ENCODE results near the gene CHN1. TPM values are rescaled to one million over a fixed set of nuclear protein-coding genes. Genes with fewer than 3 reads are reported as not detected.

Gene CHN1
- total RNA-seq, 1 donor from 2014 or later = 9.2 TPM

DNA sequence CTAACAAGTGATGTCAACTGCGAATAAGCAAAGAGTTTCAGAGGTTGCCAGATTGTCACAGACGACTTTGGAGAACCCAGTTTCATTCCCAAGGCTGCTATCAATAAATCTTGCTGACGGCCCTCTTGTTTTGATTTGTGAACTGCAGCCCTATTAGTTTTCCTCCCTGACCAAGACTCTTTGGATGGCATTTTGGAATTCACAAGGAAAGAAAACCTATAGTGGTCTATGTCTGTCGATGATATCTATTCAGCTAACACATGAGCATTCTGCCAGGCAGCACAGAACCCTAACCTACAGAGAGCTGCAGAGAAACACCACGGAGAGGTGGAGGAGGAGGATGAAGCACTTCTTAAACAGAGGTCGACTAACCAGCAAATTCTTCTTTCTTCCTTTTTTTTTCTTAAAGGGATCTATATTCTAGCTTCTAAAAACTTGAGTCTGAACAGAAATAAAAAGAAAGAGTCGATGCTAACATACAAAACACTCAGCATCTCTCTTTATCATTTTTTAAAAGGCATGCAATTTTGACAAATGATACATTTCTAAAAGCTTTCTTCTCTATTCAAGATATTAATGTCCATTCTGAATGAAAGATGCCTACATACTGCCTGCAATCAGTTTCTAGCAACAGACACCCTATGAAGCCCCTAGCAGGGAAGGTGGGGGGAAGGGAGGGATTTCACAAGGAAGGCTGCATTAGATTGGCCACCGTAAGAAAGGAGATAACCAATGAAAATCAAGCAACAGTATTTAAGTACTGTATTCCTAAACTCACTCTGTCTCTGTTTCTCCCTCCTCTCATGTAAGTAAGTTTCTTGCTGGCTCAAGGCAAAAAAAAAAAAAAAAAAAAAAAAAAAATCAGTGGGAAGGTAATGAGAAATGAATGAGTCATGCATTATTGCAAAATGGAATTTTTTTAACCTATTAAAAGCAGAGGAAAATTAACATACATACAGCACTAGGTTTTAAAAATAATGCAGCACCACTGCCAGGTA, 157.9 kb downstream of the CHN1 start:
- intact Hi-C loops (cut with DNase I) = no loop called here
- DNase-seq = no peak
- peak; percentile 93 for ATAC-seq (ENCODE audit: poor library complexity)

DNA sequence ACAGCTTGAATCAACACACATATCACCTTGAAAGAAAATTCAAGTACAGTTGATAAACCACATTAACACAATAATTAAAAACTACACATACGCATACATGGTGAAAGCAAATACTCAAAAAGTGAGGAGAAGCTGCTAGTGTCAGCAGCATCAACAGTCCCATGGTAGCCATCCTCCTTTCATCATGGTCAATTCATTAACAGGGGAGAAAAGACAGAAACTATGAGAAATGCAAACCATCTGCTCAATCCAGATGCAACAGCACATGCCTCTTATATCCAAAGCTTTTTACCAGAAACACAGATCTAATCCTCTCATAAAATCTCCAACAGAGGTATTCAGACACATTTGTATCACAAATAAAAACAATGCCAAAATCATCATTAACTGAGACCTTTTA, 159.0 kb downstream of the CHN1 start:
- DNase-seq = no peak
- intact Hi-C loops (cut with DNase I) = no loop called here
- ATAC-seq (ENCODE audit: poor library complexity) = no peak

DNA sequence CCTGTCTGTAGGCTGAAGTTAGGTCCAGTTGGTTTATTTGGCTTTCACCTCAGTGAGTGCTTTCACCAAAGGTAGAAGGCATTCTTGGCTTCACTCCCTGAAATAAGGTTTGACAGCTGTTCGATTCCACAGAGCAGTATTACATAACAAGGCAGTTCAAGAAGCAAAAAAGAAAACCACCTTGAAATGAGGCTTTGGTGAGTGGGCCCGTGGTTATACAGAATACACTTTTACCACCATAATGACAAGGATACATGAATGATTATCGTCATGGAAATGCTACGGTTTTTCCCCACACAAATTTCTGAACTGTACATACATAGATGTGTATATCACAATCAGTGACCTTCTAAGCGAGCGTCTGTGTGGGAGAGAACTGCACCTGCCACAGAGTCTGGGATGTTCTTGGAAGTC, 160.9 kb downstream of the CHN1 start:
- ATAC-seq (ENCODE audit: poor library complexity) (no peak), DNase-seq (no peak)
- intact Hi-C loops (cut with DNase I) = no loop called here

DNA sequence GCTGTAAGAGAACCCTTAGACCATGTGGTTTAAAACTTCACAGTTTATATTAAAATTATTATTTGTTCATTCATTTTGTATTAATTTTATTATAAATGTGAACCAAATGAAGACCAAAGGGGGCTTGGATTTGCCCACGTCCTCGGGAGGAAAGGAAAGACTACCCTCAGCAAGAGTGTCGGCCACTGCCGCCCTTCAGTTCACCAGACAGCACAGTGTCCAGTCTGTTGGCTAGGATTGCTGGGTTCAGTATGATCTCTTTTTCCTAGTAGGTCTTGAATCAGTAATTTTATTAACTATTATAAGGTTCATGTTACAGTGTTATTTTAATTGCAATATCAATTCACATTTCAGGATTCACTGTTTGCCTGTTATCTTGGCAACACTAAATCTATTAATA, 162.7 kb downstream of the CHN1 start:
- ATAC-seq (ENCODE audit: poor library complexity) = no peak
- intact Hi-C loops (cut with DNase I) = no loop called here
- no peak for DNase-seq

DNA sequence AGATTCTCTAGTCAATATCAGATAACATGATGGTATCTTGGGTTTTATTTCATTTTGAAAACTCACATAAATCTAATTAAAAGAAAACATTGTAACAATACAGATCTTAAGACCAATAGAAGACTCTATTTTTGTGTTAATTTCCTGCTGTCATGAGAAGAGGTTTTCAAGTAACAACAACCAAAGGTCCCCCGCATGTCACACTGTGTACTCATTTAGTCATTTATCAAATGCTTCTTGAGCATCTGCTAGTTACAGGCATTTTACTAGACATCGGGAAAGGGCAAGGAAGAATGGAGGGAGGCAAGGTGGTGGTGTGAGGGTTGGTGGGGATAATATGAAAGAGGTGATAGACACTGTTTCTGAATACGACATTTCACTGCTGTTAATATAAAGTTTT, 163.2 kb downstream of the CHN1 start:
- ATAC-seq (ENCODE audit: poor library complexity) (no peak), DNase-seq (no peak)
- intact Hi-C loops (cut with DNase I) = no loop called here

DNA sequence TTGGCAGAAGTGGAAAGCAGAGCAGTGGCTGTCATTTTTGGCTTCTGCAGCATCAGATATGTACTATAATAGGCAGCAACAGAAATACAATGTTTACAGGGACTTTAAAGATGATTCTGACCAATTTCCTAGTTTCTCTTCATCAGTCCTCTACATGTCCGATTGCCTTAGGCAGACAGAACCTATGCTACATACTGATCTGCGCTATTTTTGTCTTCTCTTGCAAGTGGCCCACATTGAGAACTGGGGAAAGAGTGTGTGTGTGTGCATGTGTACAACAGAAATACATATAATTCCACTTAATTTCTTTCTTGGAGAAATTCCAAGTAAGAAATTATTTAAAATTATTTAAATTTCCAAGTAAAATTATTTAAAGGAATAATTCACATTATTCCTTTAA, 163.8 kb downstream of the CHN1 start:
- no peak for DNase-seq
- intact Hi-C loops (cut with DNase I) = no loop called here
- no peak for ATAC-seq (ENCODE audit: poor library complexity)

DNA sequence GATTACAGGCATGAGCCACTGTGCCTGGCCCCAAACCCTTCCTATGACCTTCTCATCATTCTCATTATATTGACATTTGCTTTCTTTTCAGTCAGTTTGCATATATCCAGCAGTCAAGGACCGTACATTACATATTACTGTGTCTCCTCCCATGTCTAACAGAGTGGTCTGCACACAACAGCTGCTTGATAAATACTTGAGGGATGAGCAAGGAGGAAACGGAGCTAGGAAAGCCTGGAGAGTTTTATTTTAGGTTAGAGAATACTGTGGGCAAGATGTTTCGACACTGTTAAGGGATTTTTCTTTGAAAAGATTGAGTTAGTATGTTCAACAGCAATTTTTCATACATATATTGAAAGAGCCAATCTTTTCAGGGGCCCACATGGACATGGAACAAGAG, 164.7 kb downstream of the CHN1 start:
- no peak for ATAC-seq (ENCODE audit: poor library complexity)
- DNase-seq = no peak
- intact Hi-C loops (cut with DNase I) = no loop called here

DNA sequence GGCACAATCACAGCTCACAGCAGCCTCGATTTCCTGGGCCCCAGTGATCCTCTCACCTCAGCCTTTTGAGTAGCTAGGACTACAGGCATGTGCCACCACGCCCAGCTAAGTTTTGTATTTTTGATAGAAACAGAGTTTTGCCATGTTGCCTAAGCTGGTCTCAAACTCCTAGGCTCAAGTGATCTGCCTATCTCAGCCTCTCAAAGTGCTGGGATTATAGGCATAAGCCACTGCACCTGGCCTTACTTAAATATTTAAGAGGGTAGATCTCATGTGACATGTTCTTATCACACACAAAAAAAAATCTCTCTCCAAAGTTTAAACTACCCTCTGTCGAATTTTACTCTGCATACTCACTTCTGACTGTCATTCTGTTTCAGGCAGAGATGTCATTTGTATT, 165.5 kb downstream of the CHN1 start:
- DNase-seq (no peak), ATAC-seq (ENCODE audit: poor library complexity) (no peak)
- intact Hi-C loops (cut with DNase I) = no loop called here

DNA sequence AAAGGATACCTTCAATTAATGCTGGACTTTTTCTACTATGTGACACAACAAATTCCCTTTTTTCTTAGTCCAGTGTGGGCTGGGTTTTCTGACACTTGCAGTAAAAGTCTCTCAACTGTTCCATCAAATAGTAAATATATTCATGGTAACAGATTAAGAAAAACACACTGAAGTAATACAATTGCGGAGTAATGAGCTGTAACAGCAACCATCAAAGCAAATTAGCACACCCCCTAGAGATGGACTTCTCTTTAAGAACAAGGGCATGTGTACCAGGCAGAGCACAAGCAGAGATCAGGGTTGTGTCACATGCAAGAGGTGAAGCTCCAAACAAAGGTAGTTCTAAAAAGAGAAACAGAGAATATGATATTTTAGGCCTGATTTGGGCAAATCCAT, 168.2 kb downstream of the CHN1 start:
- intact Hi-C loops (cut with DNase I) = no loop called here
- DNase-seq (no peak), ATAC-seq (ENCODE audit: poor library complexity) (no peak)

DNA sequence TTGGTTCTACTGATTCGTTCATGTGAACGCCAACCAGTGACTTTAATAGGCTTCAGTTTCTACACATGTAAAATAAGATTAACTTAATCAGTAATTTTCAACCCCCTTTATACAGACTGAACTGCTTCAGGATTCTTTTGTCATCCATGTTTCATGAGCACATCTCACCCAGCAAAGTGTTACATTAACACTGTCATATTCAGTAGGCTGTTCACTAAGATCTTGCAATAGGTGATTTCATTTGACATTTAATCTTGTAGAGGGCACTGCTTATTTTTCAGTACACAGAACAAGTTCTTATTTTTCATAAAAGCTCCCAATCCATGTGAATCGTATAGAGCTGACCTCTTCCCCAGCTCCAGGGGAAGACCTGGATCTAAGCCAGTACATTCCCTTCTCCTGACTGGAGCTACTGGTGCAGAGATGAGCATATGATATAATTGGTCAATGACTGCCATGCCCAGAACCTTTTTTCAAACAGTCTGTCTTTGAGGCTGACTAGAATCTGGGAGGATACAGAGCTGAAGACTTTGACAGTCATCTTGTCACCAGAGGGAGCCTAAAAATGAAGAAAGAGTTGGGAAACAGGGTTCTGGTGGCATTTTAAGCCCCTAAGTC, 168.7 kb downstream of the CHN1 start:
- DNase-seq = no peak
- intact Hi-C loops (cut with DNase I) = no loop called here
- ATAC-seq (ENCODE audit: poor library complexity) = peak; percentile 64

DNA sequence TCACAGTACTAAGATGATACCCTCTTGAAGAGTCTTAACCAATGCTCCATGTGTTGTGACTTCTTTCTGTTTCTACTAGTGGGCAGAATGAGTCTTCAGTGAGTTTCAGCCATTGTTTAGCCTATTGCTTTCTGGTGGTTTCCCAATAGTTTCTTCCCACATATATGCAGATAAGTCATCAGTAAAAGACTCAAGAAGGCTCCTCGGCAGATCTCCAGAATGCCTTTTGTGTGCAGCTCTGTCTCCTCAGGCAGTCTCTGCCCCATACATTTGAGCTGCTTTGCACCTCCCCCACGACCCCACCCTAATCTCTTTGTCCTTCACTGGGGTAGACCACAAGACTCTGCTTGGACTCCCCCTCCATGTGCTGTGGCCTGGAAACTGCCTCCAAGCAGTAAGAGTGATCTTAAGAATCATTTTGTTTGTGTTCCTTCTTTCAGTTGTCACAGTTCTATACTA, 169.4 kb downstream of the CHN1 start:
- intact Hi-C loops (cut with DNase I) = no loop called here
- ATAC-seq (ENCODE audit: poor library complexity) = no peak
- no peak for DNase-seq

DNA sequence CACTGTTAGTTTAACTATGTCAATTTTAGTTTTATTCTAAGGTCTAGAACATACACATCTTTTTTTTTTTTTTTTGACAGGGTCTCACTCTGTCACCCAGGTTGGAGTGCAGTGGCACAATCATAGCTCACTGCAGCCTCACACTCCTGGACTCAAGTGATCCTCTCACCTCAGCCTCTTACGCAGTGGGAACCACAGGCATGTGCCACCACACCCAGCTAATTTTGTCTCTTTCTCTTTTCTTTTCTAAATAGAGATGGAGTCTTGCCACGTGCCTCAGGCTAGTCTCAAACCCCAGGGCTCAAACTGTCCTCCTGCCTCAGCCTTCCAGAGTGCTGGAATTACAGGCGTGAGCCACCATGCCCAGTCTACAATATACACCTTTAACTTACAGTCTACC, 171.4 kb downstream of the CHN1 start:
- intact Hi-C loops (cut with DNase I) = no loop called here
- ATAC-seq (ENCODE audit: poor library complexity) (no peak), DNase-seq (no peak)

DNA sequence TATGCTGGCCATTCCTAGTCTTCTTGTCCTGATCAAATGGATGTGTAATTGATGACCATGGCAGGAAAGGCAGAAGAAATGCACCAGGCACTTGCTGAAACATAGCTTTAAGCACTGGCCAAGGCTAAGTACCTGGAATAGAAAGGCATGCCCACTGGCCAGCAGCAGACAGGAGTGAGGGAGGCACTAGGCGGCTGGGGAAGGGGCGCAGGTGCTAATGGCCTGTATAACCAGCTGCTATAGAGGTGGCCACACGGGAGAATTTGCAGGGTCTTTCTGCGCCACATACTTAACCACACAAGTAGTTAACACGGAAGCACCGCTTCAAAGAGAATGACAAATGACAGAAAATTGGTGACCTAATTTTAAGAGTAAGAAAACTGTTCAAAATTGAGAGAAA, 174.6 kb downstream of the CHN1 start:
- DNase-seq (no peak), ATAC-seq (ENCODE audit: poor library complexity) (no peak)
- intact Hi-C loops (cut with DNase I) = no loop called here

DNA sequence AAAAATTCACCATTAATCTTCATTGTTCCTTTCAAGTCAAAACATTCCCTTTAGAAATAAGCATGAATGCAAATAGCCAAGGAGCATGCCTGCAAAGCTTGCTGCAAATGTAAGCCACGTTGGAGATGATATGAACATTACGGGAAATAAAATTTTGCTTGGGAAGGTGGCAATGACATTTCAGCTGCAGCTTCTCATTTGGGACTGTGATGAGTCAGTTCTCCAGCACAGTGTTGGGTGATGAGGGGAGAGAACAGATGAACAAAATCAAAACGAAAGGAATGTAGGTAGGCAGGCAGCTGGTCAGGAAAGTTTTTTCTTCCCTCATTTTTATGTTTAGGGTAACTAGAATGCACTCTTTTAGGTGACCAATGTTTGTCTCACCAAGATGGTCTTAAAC, 175.6 kb downstream of the CHN1 start:
- no peak for DNase-seq
- no peak for ATAC-seq (ENCODE audit: poor library complexity)
- intact Hi-C loops (cut with DNase I) = no loop called here

DNA sequence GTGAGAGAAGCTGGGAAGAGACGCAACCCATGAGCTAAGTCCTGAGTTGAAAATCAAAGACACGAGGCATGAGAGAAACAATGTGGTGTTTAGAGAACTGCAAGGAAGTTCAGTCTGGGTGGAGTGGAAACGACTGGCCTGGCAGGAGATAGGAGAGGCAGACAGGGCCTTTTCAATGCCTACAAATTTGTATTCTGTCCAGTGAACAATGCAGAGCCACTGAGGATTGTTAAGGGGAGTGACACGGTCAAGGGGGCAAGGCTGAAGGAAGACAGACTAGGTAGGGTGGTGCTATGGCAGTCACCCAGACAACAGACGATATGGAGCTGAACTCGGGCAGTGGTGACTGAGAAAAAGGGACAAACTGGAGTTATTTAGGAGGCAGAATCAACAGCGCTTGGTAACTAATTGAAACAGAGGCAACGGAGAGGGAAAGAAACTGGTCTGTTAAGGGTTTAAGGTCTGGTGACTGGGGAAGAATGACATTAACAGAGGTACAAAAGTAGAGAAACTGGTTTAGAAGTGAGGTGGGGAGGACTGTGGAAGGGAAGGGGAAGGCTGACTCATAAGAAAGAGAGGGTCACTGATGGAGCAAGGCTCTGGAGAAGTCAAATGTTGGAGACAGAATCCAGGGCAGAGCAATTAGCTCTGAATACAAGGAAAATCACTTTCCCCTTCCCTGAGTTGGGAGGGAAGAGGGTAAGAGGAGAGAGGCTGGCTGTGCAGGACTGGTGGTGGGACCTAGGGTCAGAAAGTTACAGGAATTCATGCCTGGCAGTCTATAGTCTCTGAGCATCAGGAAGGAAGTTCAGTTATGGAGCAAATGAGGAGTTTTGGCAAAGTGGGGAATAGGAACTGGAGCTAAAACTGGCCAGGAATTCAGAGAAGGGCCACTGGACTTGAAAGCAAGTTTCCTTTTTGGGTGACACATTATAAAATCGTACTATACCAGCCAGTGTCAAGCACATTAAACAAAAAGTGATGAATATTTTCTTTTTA, 177.5 kb downstream of the CHN1 start:
- ATAC-seq (ENCODE audit: poor library complexity) = peak; percentile 54
- intact Hi-C loops (cut with DNase I) = no loop called here
- DNase-seq = no peak

DNA sequence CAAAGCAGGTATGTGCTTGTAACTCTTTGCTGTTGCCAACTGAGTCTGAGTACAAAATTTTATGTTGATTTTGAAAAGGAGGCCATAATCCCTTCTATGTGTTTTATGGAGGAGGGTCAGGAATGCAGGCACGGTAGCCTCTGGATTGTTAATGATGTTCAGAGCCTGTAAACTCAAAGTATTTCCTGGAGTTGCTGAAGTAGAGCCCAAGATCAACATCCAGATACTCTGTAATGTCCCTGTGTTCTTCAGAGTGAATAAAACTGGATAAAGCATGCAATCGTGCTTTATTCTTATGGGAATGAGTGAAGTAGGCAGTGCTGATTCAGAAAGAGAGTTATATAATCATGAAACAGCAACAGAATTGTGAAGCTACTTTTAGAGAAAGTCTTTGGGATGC, 179.1 kb downstream of the CHN1 start:
- DNase-seq = no peak
- intact Hi-C loops (cut with DNase I) = no loop called here
- ATAC-seq (ENCODE audit: poor library complexity) = no peak

DNA sequence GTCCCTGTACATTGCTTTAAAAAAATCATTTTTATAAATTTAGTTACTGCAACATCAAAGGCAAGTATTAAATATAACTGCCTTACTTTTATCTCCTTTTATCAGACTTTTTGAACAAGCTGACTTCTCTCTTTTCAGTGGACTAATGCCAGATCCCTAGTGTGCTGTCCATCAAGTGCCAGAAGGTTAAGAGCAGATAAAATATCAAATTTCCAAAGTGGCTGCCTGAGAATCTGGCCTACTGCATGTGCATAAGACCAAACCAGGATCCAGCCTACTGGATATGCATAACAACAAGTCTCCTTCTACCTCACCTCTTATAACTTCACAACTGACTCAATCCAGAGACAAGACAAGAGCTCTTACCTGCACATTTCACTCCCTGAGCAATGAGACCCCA, 181.1 kb downstream of the CHN1 start:
- DNase-seq (no peak), ATAC-seq (ENCODE audit: poor library complexity) (peak; percentile 60)
- intact Hi-C loops (cut with DNase I) = no loop called here

DNA sequence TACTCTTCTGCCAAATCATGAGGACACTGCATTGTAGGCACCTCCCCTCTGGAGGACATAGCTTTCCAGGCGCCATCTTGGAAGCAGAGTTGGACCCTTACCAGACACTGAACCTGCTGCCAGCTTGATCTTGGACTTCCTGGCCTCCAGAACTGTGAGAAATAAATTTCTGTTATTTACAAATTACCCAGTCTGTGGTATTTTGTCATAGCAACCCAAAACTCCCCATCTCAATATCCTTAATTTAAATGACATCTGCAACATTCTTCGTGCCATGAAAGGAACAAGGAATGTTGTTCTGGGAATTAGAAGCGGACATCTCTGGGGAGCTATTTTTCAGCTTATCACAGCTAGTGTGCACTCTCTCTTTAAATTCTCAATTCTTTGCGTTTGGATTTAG, 183.6 kb downstream of the CHN1 start:
- intact Hi-C loops (cut with DNase I) = no loop called here
- DNase-seq = no peak
- no peak for ATAC-seq (ENCODE audit: poor library complexity)

DNA sequence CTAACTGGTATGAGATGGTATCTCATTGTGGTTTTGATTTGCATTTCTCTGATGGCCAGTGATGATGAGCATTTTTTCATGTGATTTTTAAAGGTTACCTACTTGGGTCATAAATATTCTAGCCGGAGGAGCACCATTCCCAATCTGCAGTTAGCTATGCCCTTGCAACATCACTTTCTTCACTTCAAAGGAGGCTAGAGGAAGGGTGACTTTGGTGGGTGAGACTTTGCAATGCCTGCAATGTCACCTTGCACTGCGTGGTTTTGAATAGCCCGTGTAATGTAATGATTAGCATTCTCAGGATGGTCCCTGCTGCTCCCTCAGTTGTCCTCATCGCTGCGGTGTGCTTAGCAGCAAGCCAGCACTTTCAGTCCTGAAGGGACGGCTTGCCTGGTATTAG, 184.8 kb downstream of the CHN1 start:
- DNase-seq = no peak
- no peak for ATAC-seq (ENCODE audit: poor library complexity)
- intact Hi-C loops (cut with DNase I) = no loop called here
